Prostate gland (tissue), 2 donors: ENCODE results near the gene CFAP126. TPM values are rescaled to one million over a fixed set of nuclear protein-coding genes. Genes with fewer than 3 reads are reported as not detected.

Experiments
- DNase-seq: peaks from one replicate; pipeline ENCODE4 v3.0.0-alpha.2; 2019; ENCODE audit warnings: low spot score
- H3K27ac ChIP-seq, 2 donors: fragments of 200-600 bp; sonication (generic); 2 replicates each; pipeline ENCODE4 v1.5.1; 2017 to 2019
- H3K27me3 ChIP-seq: fragments of 200-600 bp; sonication (generic); replicated peaks from 2 replicates; pipeline ENCODE4 v1.5.1; 2019; ENCODE audit not compliant: insufficient read depth
- H3K36me3 ChIP-seq, 2 donors: fragments of 200-600 bp; sonication (generic); 1 replicate in 1 of 2; 2 replicates in 1 of 2; pipeline versions ENCODE4 v1.5.1 to v1.8.1; 2017 to 2019
- H3K4me1 ChIP-seq: fragments of 200-600 bp; sonication (generic); replicated peaks from 2 replicates; pipeline ENCODE4 v1.5.1; 2019
- H3K4me3 ChIP-seq, 2 donors: fragments of 200-600 bp; sonication (generic); 2 replicates each; pipeline ENCODE4 v1.5.1; 2017 to 2019
- H3K9me3 ChIP-seq: fragments of 200-600 bp; sonication (generic); 2 replicates; pipeline ENCODE4 v1.5.1; 2017
- CTCF ChIP-seq, 4 experiments: fragments of 200-600 bp in 2 of 4; fragments of 450-650 bp in 2 of 4; sonication (generic) in 2 of 4; IDR thresholded peaks; 1 replicate in 3 of 4; 2 replicates in 1 of 4; pipeline ENCODE4 v1.5.1; 2016 to 2019; ENCODE audit warnings: antibody characterized with exemption in 4 of 4, mild to moderate bottlenecking in 2 of 4, moderate library complexity in 2 of 4
- POLR2A ChIP-seq: fragments of 450-650 bp; IDR thresholded peaks from one replicate; pipeline ENCODE4 v1.6.1; 2016; ENCODE audit warnings: antibody characterized with exemption, mild to moderate bottlenecking
- POLR2AphosphoS5 ChIP-seq: sonication (generic); formaldehyde crosslinking; IDR thresholded peaks from one replicate; pipeline ENCODE4 v1.6.1; 2017; ENCODE audit warnings: antibody characterized with exemption
- WGBS: methylation state at CpG from one replicate; pipeline ENCODE4 v1.1.5; 2018; 5-methylcytosine and 5-hydroxymethylcytosine counted together
- intact Hi-C: fragments of 100-400 bp; cut with DNase I; formaldehyde crosslinking; loops from one replicate; pipeline ENCODE4 v1.14.2; 2022
- total RNA-seq, 2 donors: library from RNA; depleted of rRNA; stranded (reverse); fragments of >200 nt; gene quantifications; one replicate each; pipeline ENCODE4 v1.1.0, GENCODE V29; 2016

Gene CFAP126
- total RNA-seq, 2 donors from 2014 or later, result not detected

GRCh38 chr1:161351482-161351881 is 16.2 kb downstream of the CFAP126 start:
- Histone ChIP-seq H3K27ac (no peak overlapping the region), H3K4me1 (no peaks in the 10 kb centered on the region), H3K4me3 (no peak overlapping the region), H3K27me3 (no peaks in the 10 kb centered on the region), H3K9me3 (no peaks in the 10 kb centered on the region), H3K36me3 (peaks cover 0 to 2% of the 10 kb centered on the region in 2 donors)
- no peak for DNase-seq
- WGBS, result 70% methylated on average over 1 of the region's 1 CpG
- no peak for TF ChIP-seq POLR2A
- TF ChIP-seq POLR2AphosphoS5, result no peak
- no peak for TF ChIP-seq CTCF (IDR thresholded peaks at IDR 0.05)
- intact Hi-C loops, result no loop called here

GRCh38 chr1:161350671-161351070 is 17.0 kb downstream of the CFAP126 start:
- TF ChIP-seq CTCF (IDR thresholded peaks at IDR 0.05), result no peak
- no peak for TF ChIP-seq POLR2AphosphoS5
- TF ChIP-seq POLR2A, result no peak
- Histone ChIP-seq H3K9me3 (no peaks in the 10 kb centered on the region), H3K27ac (no peak overlapping the region), H3K4me1 (no peaks in the 10 kb centered on the region), H3K36me3 (peaks cover 0 to 2% of the 10 kb centered on the region in 2 donors), H3K27me3 (no peaks in the 10 kb centered on the region), H3K4me3 (no peak overlapping the region)
- 92% methylated on average over 1 of the region's 1 CpG for WGBS
- DNase-seq, result no peak
- intact Hi-C loops, result no loop called here

- TF ChIP-seq POLR2AphosphoS5, result no peak
- TF ChIP-seq CTCF (IDR thresholded peaks at IDR 0.05), result no peak
- no peak for TF ChIP-seq POLR2A
- H3K27ac ChIP-seq, result no peak overlapping the region
- H3K9me3 ChIP-seq, result no peaks in the 10 kb centered on the region
- intact Hi-C loops, result no loop called here
- H3K4me1 ChIP-seq, result no peaks in the 10 kb centered on the region
- 88% methylated on average over 5 of the region's 5 CpGs for WGBS
- H3K4me3 ChIP-seq, result no peak overlapping the region
- H3K27me3 ChIP-seq, result no peaks in the 10 kb centered on the region
- no peak for DNase-seq
- peaks cover 2 to 5% of the 10 kb centered on the region in 2 donors for H3K36me3 ChIP-seq
Observed at GRCh38 chr1:161342821-161343220, 24.9 kb downstream of the CFAP126 start.

- 91% methylated on average over 2 of the region's 2 CpGs for WGBS
- TF ChIP-seq POLR2A, result no peak
- no peak for TF ChIP-seq CTCF (IDR thresholded peaks at IDR 0.05)
- TF ChIP-seq POLR2AphosphoS5, result no peak
- Histone ChIP-seq H3K27me3 (no peaks in the 10 kb centered on the region), H3K9me3 (no peaks in the 10 kb centered on the region), H3K27ac (no peak overlapping the region), H3K4me1 (no peaks in the 10 kb centered on the region), H3K4me3 (no peak overlapping the region), H3K36me3 (peaks cover 2 to 5% of the 10 kb centered on the region in 2 donors)
- no peak for DNase-seq
- intact Hi-C loops, result no loop called here
Observed at GRCh38 chr1:161342177-161342576, 25.5 kb downstream of the CFAP126 start.

- Histone ChIP-seq H3K9me3 (no peaks in the 10 kb centered on the region), H3K4me1 (no peaks in the 10 kb centered on the region), H3K27ac (no peak overlapping the region), H3K27me3 (no peaks in the 10 kb centered on the region), H3K36me3 (no peaks in the 10 kb centered on the region), H3K4me3 (no peak overlapping the region)
- intact Hi-C loops, result no loop called here
- TF ChIP-seq POLR2A (no peak), POLR2AphosphoS5 (no peak), CTCF (IDR thresholded peaks at IDR 0.05) (no peak)
- 82% methylated on average over 3 of the region's 3 CpGs for WGBS
- no peak for DNase-seq
Observed at GRCh38 chr1:161335796-161336195, 31.9 kb downstream of the CFAP126 start.
